ENCODE data around the gene TNIP3. TPM values are rescaled to one million over a fixed set of nuclear protein-coding genes. Genes with fewer than 3 reads are reported as not detected.
"Not testable (repeated sequence)": the region's sequence is repeated elsewhere in the genome, so short reads cannot be mapped to it uniquely, and the experiment has no call there.

The TNIP3 gene
- total RNA-seq: 1 to 10 TPM; 1.2 to 2.0 (median 1.2) TPM
- total RNA-seq (2013): 4.8 TPM
- 0.85 to 32.0 (median 2.5) reads per million in 29 experiments for total RNA-seq

GRCh38 chr4:121164291-121164690 lies at the start of gene TNIP3:
TNIP3 (minus strand) TSS chr4:121164321; CDS start chr4:121164125, 196 bp downstream.
- Histone ChIP-seq H3K4me3 (ENCODE audit: control insufficient read depth in 1 of 2, extremely low read depth in 1 of 2, low read length in 1 of 2) (no peak within 1 kb of the TSS), H3K9me3 (no peaks in the 10 kb centered on the region), H3K4me1 (ENCODE audit: control insufficient read depth in 1 of 2, extremely low read depth in 1 of 2, insufficient read depth in 2 of 2, low read length in 2 of 2) (peaks cover 8 to 31% of the 10 kb centered on the region in 2 experiments), H3K36me3 (ENCODE audit: control insufficient read depth in 2 of 2, extremely low read depth in 1 of 2, insufficient read depth in 1 of 2, low read length in 1 of 2) (no peaks in the 10 kb centered on the region), H3K27me3 (replicated peaks in 1 of 2; ENCODE audit: control insufficient read depth in 2 of 2, extremely low read depth in 1 of 2, insufficient read depth in 2 of 2, low read length in 1 of 2) (no peaks in the 10 kb centered on the region), H3K27ac (ENCODE audit: low read length) (peak within 1 kb of the TSS; percentile 27)
- Mint-ChIP-seq H3K9me3 (no peaks in the 10 kb centered on the region), H3K27me3 (no peaks in the 10 kb centered on the region), H3K27ac (peak within 1 kb of the TSS; percentile 85 to 89), H3K4me3 (peak within 1 kb of the TSS in 1 of 3 donors; percentile 63), H3K4me1 (peaks cover 36 to 42% (median 41%) of the 10 kb centered on the region in 3 donors), H3K36me3 (no peaks in the 10 kb centered on the region)
- WGBS (ENCODE audit: insufficient coverage): 60% methylated on average over 1 of the region's 4 CpGs
- DNase-seq (no peak), ATAC-seq (replicated peaks in 1 of 4) (no peak)
- POLR2A ChIA-PET: no interaction called here
- CTCF ChIA-PET: no interaction called here

GRCh38 chr4:121212806-121213205 lies 48.7 kb upstream of the TNIP3 start:
- no peaks in the 10 kb centered on the region for H3K36me3 ChIP-seq (ENCODE audit: control insufficient read depth in 2 of 2, extremely low read depth in 1 of 2, insufficient read depth in 1 of 2, low read length in 1 of 2)
- no peak overlapping the region for H3K27ac ChIP-seq (ENCODE audit: low read length)
- POLR2A ChIA-PET: interaction anchor here in 1 of 2 donors (0.6 kb wide), 1 partner anchor 113 kb away, joined by 6 read pairs; no protein-coding TSS in a partner anchor
- CTCF ChIA-PET: interaction anchor here in 1 of 2 donors (0.9 to 1.4 kb wide), 2 partner anchors 13 to 104 kb away, joined by 3 to 6 read pairs; no protein-coding TSS in a partner anchor
- Mint-ChIP-seq H3K9me3 (peaks cover 0 to 6% (median 4%) of the 10 kb centered on the region in 3 donors), H3K27ac (no peak overlapping the region), H3K4me1 (peaks cover 10 to 17% (median 15%) of the 10 kb centered on the region in 3 donors), H3K4me3 (no peak overlapping the region), H3K36me3 (peaks cover 4% of the 10 kb centered on the region), H3K27me3 (no peaks in the 10 kb centered on the region)
- WGBS (ENCODE audit: insufficient coverage): no CpG with 5 or more reads among the region's 2 CpGs
- no peaks in the 10 kb centered on the region for H3K27me3 ChIP-seq (replicated peaks in 1 of 2; ENCODE audit: control insufficient read depth in 2 of 2, extremely low read depth in 1 of 2, insufficient read depth in 2 of 2, low read length in 1 of 2)
- no peaks in the 10 kb centered on the region for H3K9me3 ChIP-seq
- H3K4me3 ChIP-seq (ENCODE audit: control insufficient read depth in 1 of 2, extremely low read depth in 1 of 2, low read length in 1 of 2): no peak overlapping the region
- DNase-seq (no peak), ATAC-seq (replicated peaks in 1 of 4) (no peak)
- peaks cover 0 to 6% of the 10 kb centered on the region in 2 experiments for H3K4me1 ChIP-seq (ENCODE audit: control insufficient read depth in 1 of 2, extremely low read depth in 1 of 2, insufficient read depth in 2 of 2, low read length in 2 of 2)

- CTCF ChIA-PET: interaction anchor here in 1 of 2 donors (1.8 kb wide), 1 partner anchor 10 kb away, joined by 4 read pairs; no protein-coding TSS in a partner anchor
- no CpG with 5 or more reads among the region's 1 CpG for WGBS (ENCODE audit: insufficient coverage)
- H3K4me1 ChIP-seq (ENCODE audit: control insufficient read depth in 1 of 2, extremely low read depth in 1 of 2, insufficient read depth in 2 of 2, low read length in 2 of 2): no peaks in the 10 kb centered on the region
- H3K27ac ChIP-seq (ENCODE audit: low read length): no peak overlapping the region
- Mint-ChIP-seq H3K9me3 (peaks cover 0 to 7% (median 4%) of the 10 kb centered on the region in 3 donors), H3K36me3 (peaks cover 4% of the 10 kb centered on the region), H3K4me3 (no peak overlapping the region), H3K27me3 (no peaks in the 10 kb centered on the region), H3K27ac (no peak overlapping the region), H3K4me1 (peaks cover 0 to 4% (median 4%) of the 10 kb centered on the region in 3 donors)
- ATAC-seq (replicated peaks in 1 of 4): no peak
- no peak for DNase-seq
- no peaks in the 10 kb centered on the region for H3K9me3 ChIP-seq
- H3K27me3 ChIP-seq (replicated peaks in 1 of 2; ENCODE audit: control insufficient read depth in 2 of 2, extremely low read depth in 1 of 2, insufficient read depth in 2 of 2, low read length in 1 of 2): no peaks in the 10 kb centered on the region
- POLR2A ChIA-PET: no interaction called here
- no peak overlapping the region for H3K4me3 ChIP-seq (ENCODE audit: control insufficient read depth in 1 of 2, extremely low read depth in 1 of 2, low read length in 1 of 2)
- H3K36me3 ChIP-seq (ENCODE audit: control insufficient read depth in 2 of 2, extremely low read depth in 1 of 2, insufficient read depth in 1 of 2, low read length in 1 of 2): no peaks in the 10 kb centered on the region
These were observed 45.0 kb upstream of the TNIP3 start for GRCh38 chr4:121209171-121209570.

- Mint-ChIP-seq H3K36me3 (peaks cover 4% of the 10 kb centered on the region), H3K4me1 (no peaks in the 10 kb centered on the region), H3K9me3 (peaks cover 0 to 7% (median 4%) of the 10 kb centered on the region in 3 donors), H3K27ac (no peak overlapping the region), H3K4me3 (no peak overlapping the region), H3K27me3 (no peaks in the 10 kb centered on the region)
- Histone ChIP-seq H3K4me3 (ENCODE audit: control insufficient read depth in 1 of 2, extremely low read depth in 1 of 2, low read length in 1 of 2) (no peak overlapping the region), H3K4me1 (ENCODE audit: control insufficient read depth in 1 of 2, extremely low read depth in 1 of 2, insufficient read depth in 2 of 2, low read length in 2 of 2) (no peaks in the 10 kb centered on the region), H3K9me3 (no peaks in the 10 kb centered on the region), H3K27me3 (replicated peaks in 1 of 2; ENCODE audit: control insufficient read depth in 2 of 2, extremely low read depth in 1 of 2, insufficient read depth in 2 of 2, low read length in 1 of 2) (no peaks in the 10 kb centered on the region), H3K36me3 (ENCODE audit: control insufficient read depth in 2 of 2, extremely low read depth in 1 of 2, insufficient read depth in 1 of 2, low read length in 1 of 2) (no peaks in the 10 kb centered on the region), H3K27ac (ENCODE audit: low read length) (no peak overlapping the region)
- ChIA-PET POLR2A (no interaction called here), CTCF (interaction anchor here in 1 of 2 donors (1.2 to 1.8 kb wide), 2 partner anchors 9 to 11 kb away, joined by 4 to 6 read pairs; no protein-coding TSS in a partner anchor)
- no peak for ATAC-seq (replicated peaks in 1 of 4)
- WGBS (ENCODE audit: insufficient coverage): 100% methylated on average over 2 of the region's 4 CpGs
- DNase-seq: no peak
These were observed 44.3 kb upstream of the TNIP3 start for GRCh38 chr4:121208244-121209007.

- H3K36me3 ChIP-seq (ENCODE audit: control insufficient read depth in 2 of 2, extremely low read depth in 1 of 2, insufficient read depth in 1 of 2, low read length in 1 of 2); H3K9me3 Mint-ChIP-seq; ATAC-seq (replicated peaks in 1 of 4); H3K4me3 Mint-ChIP-seq; POLR2A ChIA-PET; H3K4me3 ChIP-seq (ENCODE audit: control insufficient read depth in 1 of 2, extremely low read depth in 1 of 2, low read length in 1 of 2); H3K27ac ChIP-seq (ENCODE audit: low read length); H3K4me1 ChIP-seq (ENCODE audit: control insufficient read depth in 1 of 2, extremely low read depth in 1 of 2, insufficient read depth in 2 of 2, low read length in 2 of 2); H3K27ac Mint-ChIP-seq; H3K9me3 ChIP-seq; H3K4me1 Mint-ChIP-seq; H3K27me3 Mint-ChIP-seq; H3K36me3 Mint-ChIP-seq; H3K27me3 ChIP-seq (replicated peaks in 1 of 2; ENCODE audit: control insufficient read depth in 2 of 2, extremely low read depth in 1 of 2, insufficient read depth in 2 of 2, low read length in 1 of 2); DNase-seq: not testable (repeated sequence)
- no CpG with 5 or more reads among the region's 3 CpGs for WGBS (ENCODE audit: insufficient coverage)
- CTCF ChIA-PET: interaction anchor here in 1 of 2 donors (0.6 kb wide), 1 partner anchor 10 kb away, joined by 3 read pairs; no protein-coding TSS in a partner anchor
These were observed 41.7 kb upstream of the TNIP3 start for GRCh38 chr4:121205777-121206176.

- H3K9me3 Mint-ChIP-seq: no peaks in the 10 kb centered on the region
- H3K27me3 Mint-ChIP-seq: no peaks in the 10 kb centered on the region
- Histone ChIP-seq H3K4me3 (ENCODE audit: control insufficient read depth in 1 of 2, extremely low read depth in 1 of 2, low read length in 1 of 2) (no peak overlapping the region), H3K4me1 (ENCODE audit: control insufficient read depth in 1 of 2, extremely low read depth in 1 of 2, insufficient read depth in 2 of 2, low read length in 2 of 2) (peaks cover 5 to 17% of the 10 kb centered on the region in 2 experiments), H3K27me3 (replicated peaks in 1 of 2; ENCODE audit: control insufficient read depth in 2 of 2, extremely low read depth in 1 of 2, insufficient read depth in 2 of 2, low read length in 1 of 2) (no peaks in the 10 kb centered on the region), H3K36me3 (ENCODE audit: control insufficient read depth in 2 of 2, extremely low read depth in 1 of 2, insufficient read depth in 1 of 2, low read length in 1 of 2) (no peaks in the 10 kb centered on the region), H3K27ac (ENCODE audit: low read length) (peak overlapping the region; percentile 53), H3K9me3 (no peaks in the 10 kb centered on the region)
- H3K27ac Mint-ChIP-seq: peak overlapping the region; percentile 32 to 50
- no peak for DNase-seq
- POLR2A ChIA-PET: no interaction called here
- no peaks in the 10 kb centered on the region for H3K36me3 Mint-ChIP-seq
- ATAC-seq (replicated peaks in 1 of 4): no peak
- CTCF ChIA-PET: interaction anchor here (0.6 to 2.9 kb wide), 17 partner anchors 7 to 84 kb away, joined by 3 to 18 read pairs (median 4); no protein-coding TSS in a partner anchor
- 15% methylated on average over 1 of the region's 3 CpGs for WGBS (ENCODE audit: insufficient coverage)
- H3K4me1 Mint-ChIP-seq: peaks cover 26 to 29% (median 28%) of the 10 kb centered on the region in 3 donors
- H3K4me3 Mint-ChIP-seq: peak overlapping the region; percentile 5 to 53 (median 39)
These were observed 36.8 kb upstream of the TNIP3 start for GRCh38 chr4:121200795-121201472.

Measured in T-cell (primary cell).